ENCODE results near the gene EHD1.
A peak's percentile ranks its signal among the peaks of the same experiment; 100 is the strongest.

EHD1 gene

DNA sequence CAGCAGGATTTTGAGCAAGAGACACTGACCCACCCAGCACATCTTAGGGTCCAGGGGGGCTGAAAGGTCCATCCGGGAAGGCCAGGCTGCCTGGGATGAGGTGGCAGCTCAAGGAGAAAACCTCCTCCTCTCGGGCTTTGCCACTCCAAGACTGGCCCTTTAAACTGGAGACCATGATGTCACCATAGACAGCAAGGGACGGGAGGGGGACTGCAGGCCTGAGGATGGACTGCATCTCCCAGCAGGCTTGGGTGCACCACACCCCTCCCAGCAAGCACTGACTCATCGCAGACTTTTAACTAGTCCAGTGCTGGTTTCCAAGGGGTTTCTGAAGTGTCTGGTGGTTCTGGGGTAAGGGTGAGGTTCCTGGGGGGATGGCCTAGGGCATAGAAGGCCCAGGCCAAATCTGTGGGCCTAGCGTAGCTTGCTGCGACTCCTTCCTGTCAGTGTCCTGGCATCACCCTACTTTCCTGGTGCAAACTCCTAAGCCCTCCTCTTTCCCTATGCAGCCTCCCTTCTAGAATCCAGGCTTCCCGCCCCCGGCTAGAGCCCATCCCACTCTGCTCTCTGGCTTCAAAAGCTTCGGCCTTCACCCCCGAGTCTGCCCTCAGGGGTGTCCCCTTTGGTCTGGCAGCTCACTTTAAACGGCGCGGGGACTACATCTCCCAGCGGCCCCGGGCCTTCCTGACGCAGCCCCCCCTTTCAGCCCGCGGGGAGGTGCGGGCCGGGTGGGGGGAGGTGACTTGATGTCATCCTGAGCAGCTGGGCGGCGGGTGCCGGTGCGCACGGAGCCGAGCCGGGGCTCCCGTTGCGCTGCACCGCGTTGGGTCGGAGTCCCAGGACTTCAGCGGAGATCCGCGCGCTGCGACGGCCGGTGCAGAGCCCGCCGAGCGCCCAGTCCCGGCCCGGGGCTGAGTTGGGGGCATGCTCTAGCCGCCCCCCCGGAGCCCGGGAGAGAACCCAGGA, 45.8 kb upstream of the EHD1 start, which contains the start of gene PPP2R5B:
Gene PPP2R5B (plus strand): TSS at position 746 of the 966 bp plus-strand sequence. CDS start 1,046 bp downstream, outside the sequence.
- Histone ChIP-seq H2BK120ac (ENCODE audit: insufficient read depth, low read length, poor library complexity) (peak within 1 kb of the TSS; percentile 41), H3K4me3 (ENCODE audit: low read depth, low read length) (peak within 1 kb of the TSS; percentile 85), H3K9me3 (ENCODE audit: insufficient read depth, low read depth, low read length) (peaks cover 2% of the 10 kb centered on the region), H3K27me3 (ENCODE audit: insufficient read depth, low read length) (no peaks in the 10 kb centered on the region), H2AK5ac (ENCODE audit: low read length) (peak within 1 kb of the TSS; percentile 26), H3K4ac (ENCODE audit: low read depth, low read length) (peak within 1 kb of the TSS; percentile 19), H2BK5ac (ENCODE audit: low read depth, low read length, poor library complexity) (peak within 1 kb of the TSS; percentile 34), H2BK12ac (ENCODE audit: low read length) (peak within 1 kb of the TSS; percentile 14), H3K79me1 (ENCODE audit: low read length) (peaks cover 9% of the 10 kb centered on the region), H3K18ac (ENCODE audit: low read length) (peak within 1 kb of the TSS; percentile 44), H3K14ac (ENCODE audit: low read length) (peak within 1 kb of the TSS; percentile 52), H4K12ac (ENCODE audit: low read depth, low read length) (peak within 1 kb of the TSS; percentile 35), H3K36me3 (ENCODE audit: control insufficient read depth in 1 of 2, insufficient read depth in 2 of 2, low read length in 2 of 2) (peaks cover 0 to 4% of the 10 kb centered on the region in 2 experiments), H3K4me2 (ENCODE audit: low read length) (peak within 1 kb of the TSS; percentile 95), H2AFZ (ENCODE audit: insufficient read depth, low read length, poor library complexity) (peak within 1 kb of the TSS; percentile 70), H3K79me2 (ENCODE audit: control insufficient read depth, insufficient read depth, low read length, poor library complexity) (peaks cover 3% of the 10 kb centered on the region), H3K4me1 (ENCODE audit: control insufficient read depth in 1 of 2, insufficient read depth in 2 of 2, low read length in 2 of 2) (peaks cover 0 to 2% of the 10 kb centered on the region in 2 experiments), H3K9ac (ENCODE audit: low read length) (peak within 1 kb of the TSS; percentile 71), H4K8ac (ENCODE audit: low read depth, low read length) (peak within 1 kb of the TSS; percentile 89), H3K27ac (ENCODE audit: low read depth, low read length) (peak within 1 kb of the TSS; percentile 59), H3K23ac (ENCODE audit: low read length) (no peak within 1 kb of the TSS), H4K91ac (ENCODE audit: low read depth, low read length) (peak within 1 kb of the TSS; percentile 71)
- DNase-seq: peak; percentile 80 to 88
- WGBS (ENCODE audit: extremely low coverage, insufficient coverage, insufficient read length): no CpG with 5 or more reads among the region's 47 CpGs

DNA sequence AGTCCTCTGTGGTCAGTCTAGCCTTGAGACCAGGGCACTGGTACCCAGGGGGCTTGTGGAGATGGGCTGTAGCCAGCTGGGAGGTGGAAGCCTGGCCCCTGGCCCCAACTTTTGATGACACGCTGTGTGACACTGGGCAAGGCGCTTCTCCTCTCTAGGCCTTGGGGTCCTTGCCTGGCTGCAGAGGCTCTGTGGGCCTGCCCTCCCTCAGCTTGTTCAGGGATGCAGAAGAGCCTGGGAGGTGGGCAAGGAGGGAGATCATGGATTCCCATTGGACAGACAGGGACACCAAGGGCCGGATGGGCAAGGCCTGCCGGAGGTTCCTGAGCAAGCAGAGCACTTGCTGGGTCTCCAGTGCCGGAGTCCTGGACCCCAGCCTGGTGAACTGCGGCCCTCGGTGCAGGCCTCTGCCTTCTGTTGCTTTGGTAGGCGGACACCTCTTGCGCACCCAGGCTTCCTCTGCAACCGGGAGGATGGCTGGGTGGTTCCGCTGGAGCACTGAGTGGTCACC, 44.8 kb upstream of the EHD1 start:
- DNase-seq: no peak
- Histone ChIP-seq H3K9me3 (ENCODE audit: insufficient read depth, low read depth, low read length) (peaks cover 2% of the 10 kb centered on the region), H3K79me2 (ENCODE audit: control insufficient read depth, insufficient read depth, low read length, poor library complexity) (peaks cover 3% of the 10 kb centered on the region), H2BK12ac (ENCODE audit: low read length) (no peak overlapping the region), H4K8ac (ENCODE audit: low read depth, low read length) (peak overlapping the region; percentile 89), H2AK5ac (ENCODE audit: low read length) (peak overlapping the region; percentile 44), H3K36me3 (ENCODE audit: control insufficient read depth in 1 of 2, insufficient read depth in 2 of 2, low read length in 2 of 2) (peaks cover 0 to under 1% of the 10 kb centered on the region in 2 experiments), H3K9ac (ENCODE audit: low read length) (no peak overlapping the region), H3K23ac (ENCODE audit: low read length) (no peak overlapping the region), H2BK120ac (ENCODE audit: insufficient read depth, low read length, poor library complexity) (no peak overlapping the region), H3K27me3 (ENCODE audit: insufficient read depth, low read length) (no peaks in the 10 kb centered on the region), H3K4me3 (ENCODE audit: low read depth, low read length) (no peak overlapping the region), H2BK5ac (ENCODE audit: low read depth, low read length, poor library complexity) (no peak overlapping the region), H3K18ac (ENCODE audit: low read length) (no peak overlapping the region), H4K91ac (ENCODE audit: low read depth, low read length) (peak overlapping the region; percentile 42), H3K27ac (ENCODE audit: low read depth, low read length) (no peak overlapping the region), H3K4me2 (ENCODE audit: low read length) (no peak overlapping the region), H4K12ac (ENCODE audit: low read depth, low read length) (no peak overlapping the region), H3K4ac (ENCODE audit: low read depth, low read length) (no peak overlapping the region), H2AFZ (ENCODE audit: insufficient read depth, low read length, poor library complexity) (peak overlapping the region; percentile 62), H3K14ac (ENCODE audit: low read length) (no peak overlapping the region), H3K4me1 (ENCODE audit: control insufficient read depth in 1 of 2, insufficient read depth in 2 of 2, low read length in 2 of 2) (peaks cover 0 to 2% of the 10 kb centered on the region in 2 experiments), H3K79me1 (ENCODE audit: low read length) (peaks cover 9% of the 10 kb centered on the region)
- no CpG with 5 or more reads among the region's 11 CpGs for WGBS (ENCODE audit: extremely low coverage, insufficient coverage, insufficient read length)

DNA sequence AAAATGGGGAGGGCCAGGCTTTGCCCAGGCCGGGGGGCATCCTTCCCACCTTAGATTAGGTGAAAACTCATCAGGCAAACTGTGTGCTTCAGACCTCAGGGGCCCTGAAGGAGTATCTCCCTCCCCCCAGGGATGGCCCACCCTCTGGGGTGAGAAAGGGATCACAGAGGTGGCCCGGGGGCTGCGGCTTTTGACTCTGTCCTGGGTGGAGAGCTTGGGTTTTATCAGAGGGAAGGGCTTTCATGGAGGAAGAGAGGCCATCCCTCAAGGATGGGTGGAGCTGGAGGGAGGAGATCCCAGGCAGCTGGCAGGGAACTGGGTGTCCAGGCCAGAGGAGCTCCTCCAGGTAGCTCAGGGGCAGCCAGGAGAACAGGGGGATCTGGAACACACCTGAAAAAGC, 43.0 kb upstream of the EHD1 start:
- no peak overlapping the region for H2AFZ ChIP-seq (ENCODE audit: insufficient read depth, low read length, poor library complexity)
- peaks cover 2% of the 10 kb centered on the region for H3K9me3 ChIP-seq (ENCODE audit: insufficient read depth, low read depth, low read length)
- no peak overlapping the region for H3K9ac ChIP-seq (ENCODE audit: low read length)
- H2BK120ac ChIP-seq (ENCODE audit: insufficient read depth, low read length, poor library complexity): no peak overlapping the region
- H2AK5ac ChIP-seq (ENCODE audit: low read length): no peak overlapping the region
- no peak overlapping the region for H4K91ac ChIP-seq (ENCODE audit: low read depth, low read length)
- H3K79me1 ChIP-seq (ENCODE audit: low read length): peaks cover 14% of the 10 kb centered on the region
- H2BK12ac ChIP-seq (ENCODE audit: low read length): no peak overlapping the region
- no peak overlapping the region for H3K14ac ChIP-seq (ENCODE audit: low read length)
- no peak overlapping the region for H4K12ac ChIP-seq (ENCODE audit: low read depth, low read length)
- no peak overlapping the region for H3K27ac ChIP-seq (ENCODE audit: low read depth, low read length)
- no peak overlapping the region for H3K4ac ChIP-seq (ENCODE audit: low read depth, low read length)
- no peak overlapping the region for H3K23ac ChIP-seq (ENCODE audit: low read length)
- no peak overlapping the region for H3K4me3 ChIP-seq (ENCODE audit: low read depth, low read length)
- no peaks in the 10 kb centered on the region for H3K27me3 ChIP-seq (ENCODE audit: insufficient read depth, low read length)
- no peak overlapping the region for H2BK5ac ChIP-seq (ENCODE audit: low read depth, low read length, poor library complexity)
- WGBS (ENCODE audit: extremely low coverage, insufficient coverage, insufficient read length): no CpG with 5 or more reads among the region's 3 CpGs
- no peak for DNase-seq
- no peak overlapping the region for H3K4me2 ChIP-seq (ENCODE audit: low read length)
- H4K8ac ChIP-seq (ENCODE audit: low read depth, low read length): no peak overlapping the region
- H3K18ac ChIP-seq (ENCODE audit: low read length): no peak overlapping the region
- peaks cover under 1 to 2% of the 10 kb centered on the region in 2 experiments for H3K4me1 ChIP-seq (ENCODE audit: control insufficient read depth in 1 of 2, insufficient read depth in 2 of 2, low read length in 2 of 2)
- H3K79me2 ChIP-seq (ENCODE audit: control insufficient read depth, insufficient read depth, low read length, poor library complexity): peaks cover 6% of the 10 kb centered on the region
- no peaks in the 10 kb centered on the region for H3K36me3 ChIP-seq (ENCODE audit: control insufficient read depth in 1 of 2, insufficient read depth in 2 of 2, low read length in 2 of 2)

DNA sequence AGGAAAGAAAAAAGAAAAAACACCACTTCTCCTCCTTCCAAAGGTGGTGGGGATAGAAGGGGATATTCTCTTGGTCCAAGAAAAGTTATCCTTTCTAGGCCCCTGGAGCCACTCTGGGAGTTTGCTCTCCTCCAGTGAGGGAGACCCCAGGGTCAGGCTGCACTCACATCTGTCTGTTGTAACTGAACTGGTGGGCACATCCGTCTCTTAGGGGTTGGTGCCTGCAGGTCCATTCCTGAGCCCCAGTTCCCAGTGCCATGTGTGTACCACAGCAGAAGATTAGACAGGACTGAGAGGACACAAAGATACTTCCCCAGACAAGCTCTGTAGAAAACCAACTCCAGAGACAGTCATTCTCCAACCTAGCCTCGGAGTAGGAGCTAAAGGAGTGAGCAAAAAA, 41.7 kb upstream of the EHD1 start:
- Histone ChIP-seq H2AK5ac (ENCODE audit: low read length) (no peak overlapping the region), H2AFZ (ENCODE audit: insufficient read depth, low read length, poor library complexity) (no peak overlapping the region), H3K79me2 (ENCODE audit: control insufficient read depth, insufficient read depth, low read length, poor library complexity) (peaks cover 6% of the 10 kb centered on the region), H2BK120ac (ENCODE audit: insufficient read depth, low read length, poor library complexity) (no peak overlapping the region), H3K4me1 (ENCODE audit: control insufficient read depth in 1 of 2, insufficient read depth in 2 of 2, low read length in 2 of 2) (peaks cover 6 to 8% of the 10 kb centered on the region in 2 experiments), H3K4ac (ENCODE audit: low read depth, low read length) (no peak overlapping the region), H3K23ac (ENCODE audit: low read length) (no peak overlapping the region), H2BK5ac (ENCODE audit: low read depth, low read length, poor library complexity) (no peak overlapping the region), H3K4me3 (ENCODE audit: low read depth, low read length) (no peak overlapping the region), H4K8ac (ENCODE audit: low read depth, low read length) (no peak overlapping the region), H3K9ac (ENCODE audit: low read length) (no peak overlapping the region), H3K36me3 (ENCODE audit: control insufficient read depth in 1 of 2, insufficient read depth in 2 of 2, low read length in 2 of 2) (no peaks in the 10 kb centered on the region), H3K79me1 (ENCODE audit: low read length) (peaks cover 15% of the 10 kb centered on the region), H4K91ac (ENCODE audit: low read depth, low read length) (no peak overlapping the region), H3K4me2 (ENCODE audit: low read length) (no peak overlapping the region), H3K9me3 (ENCODE audit: insufficient read depth, low read depth, low read length) (peaks cover 2% of the 10 kb centered on the region), H3K18ac (ENCODE audit: low read length) (no peak overlapping the region), H4K12ac (ENCODE audit: low read depth, low read length) (no peak overlapping the region), H3K27ac (ENCODE audit: low read depth, low read length) (no peak overlapping the region), H3K14ac (ENCODE audit: low read length) (no peak overlapping the region), H2BK12ac (ENCODE audit: low read length) (no peak overlapping the region), H3K27me3 (ENCODE audit: insufficient read depth, low read length) (no peaks in the 10 kb centered on the region)
- no peak for DNase-seq
- no CpG with 5 or more reads among the region's 2 CpGs for WGBS (ENCODE audit: extremely low coverage, insufficient coverage, insufficient read length)
